Neural cell (in vitro differentiated cells): ENCODE data around the gene FBXW8.

Source experiments
- EZH2 ChIP-seq: fragments of 200-600, 300-800 bp; shearing (Covaris generic), sonication (generic); IDR thresholded peaks from 2 replicates; pipeline ENCODE4 v1.6.1; 2014; ENCODE audit warnings: antibody characterized with exemption, low read length, borderline replicate concordance, mild to moderate bottlenecking; ENCODE audit not compliant: insufficient read depth, poor library complexity, severe bottlenecking
- REST ChIP-seq: IDR thresholded peaks from 2 replicates; pipeline ENCODE4 v1.6.1; 2012; ENCODE audit warnings: borderline replicate concordance
- TF ChIP-seq, protein P1 (sequence below): fragments of 450-650 bp; IDR thresholded peaks from 2 replicates; pipeline ENCODE4 v1.5.1; 2014; ENCODE audit warnings: antibody characterized with exemption, mild to moderate bottlenecking, moderate library complexity; ENCODE audit not compliant: poor library complexity, severe bottlenecking

- no peak for TF ChIP-seq REST
- TF ChIP-seq, protein P1, sequence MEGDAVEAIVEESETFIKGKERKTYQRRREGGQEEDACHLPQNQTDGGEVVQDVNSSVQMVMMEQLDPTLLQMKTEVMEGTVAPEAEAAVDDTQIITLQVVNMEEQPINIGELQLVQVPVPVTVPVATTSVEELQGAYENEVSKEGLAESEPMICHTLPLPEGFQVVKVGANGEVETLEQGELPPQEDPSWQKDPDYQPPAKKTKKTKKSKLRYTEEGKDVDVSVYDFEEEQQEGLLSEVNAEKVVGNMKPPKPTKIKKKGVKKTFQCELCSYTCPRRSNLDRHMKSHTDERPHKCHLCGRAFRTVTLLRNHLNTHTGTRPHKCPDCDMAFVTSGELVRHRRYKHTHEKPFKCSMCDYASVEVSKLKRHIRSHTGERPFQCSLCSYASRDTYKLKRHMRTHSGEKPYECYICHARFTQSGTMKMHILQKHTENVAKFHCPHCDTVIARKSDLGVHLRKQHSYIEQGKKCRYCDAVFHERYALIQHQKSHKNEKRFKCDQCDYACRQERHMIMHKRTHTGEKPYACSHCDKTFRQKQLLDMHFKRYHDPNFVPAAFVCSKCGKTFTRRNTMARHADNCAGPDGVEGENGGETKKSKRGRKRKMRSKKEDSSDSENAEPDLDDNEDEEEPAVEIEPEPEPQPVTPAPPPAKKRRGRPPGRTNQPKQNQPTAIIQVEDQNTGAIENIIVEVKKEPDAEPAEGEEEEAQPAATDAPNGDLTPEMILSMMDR = no peak
- no peak for TF ChIP-seq EZH2
Observed at GRCh38 chr12:116916122-116916521, 5.4 kb downstream of the FBXW8 start.
